Left lung (tissue), 10 donors: ENCODE results near the gene CHSY3. TPM values are rescaled to one million over a fixed set of nuclear protein-coding genes. Genes with fewer than 3 reads are reported as not detected.

Experiments
- ATAC-seq: fragments of 200-7000 bp; cut with Tn5 transposase; one replicate; pipeline ENCODE4 v1.9.1; 2020; ENCODE audit warnings: moderate library complexity
- DNase-seq, 4 donors: peaks; one replicate each; pipeline ENCODE4 v3.0.0-alpha.2; 2013 to 2020
- H3K27ac ChIP-seq, 2 donors: fragments of 200-600 bp; sonication (generic) in 1 of 2; one replicate each; pipeline versions ENCODE4 v1.5.0 to v1.8.0; 2020 to 2021
- H3K27me3 ChIP-seq, 2 donors: fragments of 200-600 bp; sonication (generic) in 1 of 2; one replicate each; pipeline versions ENCODE4 v1.5.0 to v1.8.0; 2020 to 2021
- H3K36me3 ChIP-seq, 2 donors: fragments of 200-600 bp; sonication (generic) in 1 of 2; one replicate each; pipeline versions ENCODE4 v1.5.0 to v1.8.0; 2020 to 2021
- H3K4me1 ChIP-seq, 2 donors: fragments of 200-600 bp; one replicate each; pipeline ENCODE4 v1.8.0; 2021
- H3K4me3 ChIP-seq, 2 donors: fragments of 200-600 bp; sonication (generic) in 1 of 2; one replicate each; pipeline versions ENCODE4 v1.5.0 to v1.8.0; 2020 to 2021; ENCODE audit warnings: mild to moderate bottlenecking in 1 of 2
- H3K9me3 ChIP-seq, 2 donors: fragments of 200-600 bp; sonication (generic) in 1 of 2; one replicate each; pipeline versions ENCODE4 v1.5.0 to v1.8.0; 2020 to 2021
- CTCF ChIP-seq, 2 donors: fragments of 200-600 bp; sonication (generic) in 1 of 2; IDR thresholded peaks; one replicate each; pipeline versions ENCODE4 v1.5.0 to v1.8.0; 2021; ENCODE audit warnings: antibody characterized with exemption in 2 of 2
- intact Hi-C, 2 donors: fragments of 100-400 bp; cut with DNase I; formaldehyde crosslinking; loops; one replicate each; pipeline versions ENCODE4 v1.11.2 to v1.14.2; 2022
- polyA plus RNA-seq, 6 donors: library from polyadenylated mRNA; unstranded; fragments of 120-200 nt; gene quantifications; one replicate each; pipeline ENCODE4 v1.2.1, GENCODE V29; 2013; ENCODE audit not compliant: insufficient read length in 6 of 6
- total RNA-seq, 2 donors: library from RNA; stranded (reverse); fragmentation: NEBNext Ultra II Directional; extraction: Animal tissue kit (Norgen Biotek cat#: 25700); gene quantifications; one replicate each; pipeline ENCODE4 v1.2.1, GENCODE V29; 2021
- donor health status: DM: no; HTN: yes; CAD: no.
- donor health status: DM: no; HTN: no; CAD: no.

The CHSY3 gene
- total and polyA plus RNA-seq, 8 donors: 5.0 to 10.1 (median 6.9) TPM

GRCh38 chr5:129960831-129961230, 56.6 kb downstream of the CHSY3 start:
- Histone ChIP-seq H3K4me1 (no peaks in the 10 kb centered on the region), H3K27me3 (no peaks in the 10 kb centered on the region), H3K9me3 (peaks cover 0 to 7% of the 10 kb centered on the region in 2 donors), H3K4me3 (no peak overlapping the region), H3K36me3 (no peaks in the 10 kb centered on the region), H3K27ac (no peak overlapping the region)
- intact Hi-C loops: no loop called here
- TF ChIP-seq CTCF (IDR thresholded peaks at IDR 0.05): no peak
- no peak for DNase-seq
- no peak for ATAC-seq

- no peaks in the 10 kb centered on the region for H3K36me3 ChIP-seq
- H3K27ac ChIP-seq: no peak overlapping the region
- DNase-seq: no peak
- no peaks in the 10 kb centered on the region for H3K4me1 ChIP-seq
- no peaks in the 10 kb centered on the region for H3K9me3 ChIP-seq
- no peaks in the 10 kb centered on the region for H3K27me3 ChIP-seq
- TF ChIP-seq CTCF (IDR thresholded peaks at IDR 0.05): no peak
- intact Hi-C loops: no loop called here
- no peak for ATAC-seq
- no peak overlapping the region for H3K4me3 ChIP-seq
Measured at GRCh38 chr5:129962506-129962905, 58.2 kb downstream of the CHSY3 start.

- Histone ChIP-seq H3K4me3 (no peak overlapping the region), H3K4me1 (no peaks in the 10 kb centered on the region), H3K27me3 (no peaks in the 10 kb centered on the region), H3K36me3 (no peaks in the 10 kb centered on the region), H3K27ac (no peak overlapping the region), H3K9me3 (no peaks in the 10 kb centered on the region)
- ATAC-seq (peak; percentile 89), DNase-seq (no peak)
- no peak for TF ChIP-seq CTCF (IDR thresholded peaks at IDR 0.05)
- intact Hi-C loops: no loop called here
Measured at GRCh38 chr5:129963359-129963758, 59.1 kb downstream of the CHSY3 start.

GRCh38 chr5:129966071-129966470, 61.8 kb downstream of the CHSY3 start:
- Histone ChIP-seq H3K4me3 (no peak overlapping the region), H3K27ac (no peak overlapping the region), H3K36me3 (no peaks in the 10 kb centered on the region), H3K9me3 (no peaks in the 10 kb centered on the region), H3K4me1 (no peaks in the 10 kb centered on the region), H3K27me3 (no peaks in the 10 kb centered on the region)
- ATAC-seq (no peak), DNase-seq (no peak)
- TF ChIP-seq CTCF (IDR thresholded peaks at IDR 0.05): no peak
- intact Hi-C loops: no loop called here

- ATAC-seq (no peak), DNase-seq (no peak)
- H3K36me3 ChIP-seq: no peaks in the 10 kb centered on the region
- H3K27me3 ChIP-seq: no peaks in the 10 kb centered on the region
- no peak overlapping the region for H3K4me3 ChIP-seq
- no peaks in the 10 kb centered on the region for H3K9me3 ChIP-seq
- H3K4me1 ChIP-seq: no peaks in the 10 kb centered on the region
- intact Hi-C loops: no loop called here
- H3K27ac ChIP-seq: no peak overlapping the region
- TF ChIP-seq CTCF (IDR thresholded peaks at IDR 0.05): no peak
Measured at GRCh38 chr5:129971714-129972113, 67.4 kb downstream of the CHSY3 start.
